LNCAP (cell line): ENCODE results near the gene ARHGAP18.

Experiments used
- TF ChIP-seq, protein P1 (sequence below): fragments of 450-650 bp; IDR thresholded peaks from 2 replicates; pipeline ENCODE4 v1.5.1; 2017; ENCODE audit warnings: mild to moderate bottlenecking

The ARHGAP18 gene

DNA sequence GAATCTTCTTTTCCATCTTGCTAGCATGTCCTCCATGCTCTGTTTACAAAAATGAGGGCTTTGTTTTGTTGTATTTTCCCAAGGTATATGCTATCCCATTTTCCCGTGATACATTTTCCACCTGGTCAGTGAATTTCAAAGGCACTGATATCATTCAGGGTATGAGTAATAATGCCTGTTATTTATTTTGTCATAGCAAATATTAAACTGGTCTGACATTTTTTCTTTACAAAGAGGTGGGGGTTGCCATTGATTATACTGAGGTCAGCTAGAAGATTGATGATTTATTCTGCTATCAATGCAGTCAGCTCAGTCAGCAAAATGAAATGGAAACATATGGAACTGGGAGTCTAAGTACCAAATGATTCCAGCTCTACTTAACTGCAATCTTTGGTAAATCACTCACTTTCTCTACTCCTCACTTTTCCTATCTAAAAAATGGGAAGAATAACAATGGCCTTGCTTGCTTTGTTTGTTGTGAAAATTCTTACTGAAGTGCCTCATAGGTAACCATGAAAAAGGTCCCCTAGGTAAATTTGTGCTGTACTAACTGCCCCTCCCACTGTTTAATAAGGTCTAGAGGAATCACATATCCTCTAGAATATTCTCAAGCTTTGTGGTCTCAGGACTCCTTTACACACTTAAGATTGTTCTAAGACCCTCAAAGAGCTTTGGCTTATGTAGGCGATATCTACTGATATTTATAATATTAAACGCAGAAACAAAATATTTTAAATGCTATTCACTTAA lies 64.0 kb downstream of the ARHGAP18 start:
- TF ChIP-seq, protein P1, sequence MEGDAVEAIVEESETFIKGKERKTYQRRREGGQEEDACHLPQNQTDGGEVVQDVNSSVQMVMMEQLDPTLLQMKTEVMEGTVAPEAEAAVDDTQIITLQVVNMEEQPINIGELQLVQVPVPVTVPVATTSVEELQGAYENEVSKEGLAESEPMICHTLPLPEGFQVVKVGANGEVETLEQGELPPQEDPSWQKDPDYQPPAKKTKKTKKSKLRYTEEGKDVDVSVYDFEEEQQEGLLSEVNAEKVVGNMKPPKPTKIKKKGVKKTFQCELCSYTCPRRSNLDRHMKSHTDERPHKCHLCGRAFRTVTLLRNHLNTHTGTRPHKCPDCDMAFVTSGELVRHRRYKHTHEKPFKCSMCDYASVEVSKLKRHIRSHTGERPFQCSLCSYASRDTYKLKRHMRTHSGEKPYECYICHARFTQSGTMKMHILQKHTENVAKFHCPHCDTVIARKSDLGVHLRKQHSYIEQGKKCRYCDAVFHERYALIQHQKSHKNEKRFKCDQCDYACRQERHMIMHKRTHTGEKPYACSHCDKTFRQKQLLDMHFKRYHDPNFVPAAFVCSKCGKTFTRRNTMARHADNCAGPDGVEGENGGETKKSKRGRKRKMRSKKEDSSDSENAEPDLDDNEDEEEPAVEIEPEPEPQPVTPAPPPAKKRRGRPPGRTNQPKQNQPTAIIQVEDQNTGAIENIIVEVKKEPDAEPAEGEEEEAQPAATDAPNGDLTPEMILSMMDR: no peak

DNA sequence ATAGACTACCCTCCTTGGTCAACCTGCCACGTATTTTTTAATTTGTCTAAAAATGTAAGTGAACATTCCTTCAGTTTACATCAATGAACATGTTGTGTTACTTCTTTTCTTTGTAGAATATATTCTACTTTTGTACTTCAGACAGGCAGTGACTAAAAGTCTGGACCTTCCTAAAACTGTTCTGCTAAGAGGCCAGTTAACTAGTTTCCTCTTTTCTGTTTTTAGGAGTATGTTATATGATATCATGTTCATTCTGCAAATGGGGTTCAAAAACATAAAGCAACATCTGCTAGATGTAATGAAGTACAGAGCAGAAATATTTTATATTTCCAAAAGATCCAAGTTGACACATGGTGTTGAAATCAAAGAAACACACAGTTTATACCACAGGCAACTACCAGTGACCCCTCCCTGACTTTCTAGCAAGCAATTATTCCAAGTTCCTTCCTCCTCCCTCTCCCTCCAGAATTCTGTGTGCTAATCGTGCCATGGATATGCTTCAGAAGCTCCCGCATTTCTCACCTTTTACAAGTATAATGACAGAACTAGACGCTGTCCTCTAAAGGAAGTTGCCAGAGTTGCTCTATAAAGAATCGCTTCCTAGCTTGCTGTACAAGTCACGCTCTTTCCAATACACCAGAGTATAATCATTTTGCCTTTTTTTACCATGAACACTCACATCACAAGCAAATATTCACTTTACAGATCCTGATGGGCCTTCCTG lies 64.7 kb downstream of the ARHGAP18 start:
- TF ChIP-seq, protein P1: no peak

DNA sequence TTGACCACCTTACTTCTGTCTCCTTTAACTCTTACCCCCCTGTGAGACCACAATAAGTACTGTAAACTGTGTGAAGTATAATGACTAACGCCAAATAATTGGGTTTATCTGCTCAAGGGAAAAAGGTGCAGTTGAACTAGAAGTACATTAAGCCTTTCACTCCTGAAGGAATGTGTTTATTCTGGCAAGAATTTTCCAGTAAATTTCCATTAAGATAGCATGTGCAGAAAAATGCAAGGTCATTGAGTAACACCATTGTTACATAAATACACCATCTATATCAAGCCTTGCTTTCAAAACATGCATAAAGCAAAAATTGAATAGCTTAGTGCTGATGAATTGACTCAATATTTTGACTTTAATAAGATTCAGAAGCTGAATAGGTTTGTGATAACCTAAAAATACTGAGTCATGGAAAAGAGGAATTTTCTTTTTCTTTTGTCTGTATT lies 65.4 kb downstream of the ARHGAP18 start:
- TF ChIP-seq, protein P1: no peak

DNA sequence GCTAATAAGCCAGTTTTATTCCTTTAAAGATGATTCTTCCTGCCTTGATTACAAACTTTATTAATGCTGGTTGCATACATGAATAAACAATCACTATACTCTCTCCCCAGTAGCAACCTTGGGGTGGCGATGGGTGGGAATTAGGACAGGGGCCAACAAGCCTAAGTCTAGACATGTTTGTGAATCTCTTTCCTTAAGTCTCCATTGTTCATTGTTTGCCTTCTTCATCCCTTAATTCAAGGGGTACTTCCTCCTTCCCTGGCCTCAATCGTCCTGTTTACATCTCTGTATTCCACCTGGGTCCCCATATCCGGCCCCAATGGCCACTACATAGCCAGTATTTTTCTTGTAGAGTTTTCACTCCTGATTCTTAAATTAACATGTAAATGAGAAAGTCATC lies 66.0 kb downstream of the ARHGAP18 start:
- TF ChIP-seq, protein P1: no peak

DNA sequence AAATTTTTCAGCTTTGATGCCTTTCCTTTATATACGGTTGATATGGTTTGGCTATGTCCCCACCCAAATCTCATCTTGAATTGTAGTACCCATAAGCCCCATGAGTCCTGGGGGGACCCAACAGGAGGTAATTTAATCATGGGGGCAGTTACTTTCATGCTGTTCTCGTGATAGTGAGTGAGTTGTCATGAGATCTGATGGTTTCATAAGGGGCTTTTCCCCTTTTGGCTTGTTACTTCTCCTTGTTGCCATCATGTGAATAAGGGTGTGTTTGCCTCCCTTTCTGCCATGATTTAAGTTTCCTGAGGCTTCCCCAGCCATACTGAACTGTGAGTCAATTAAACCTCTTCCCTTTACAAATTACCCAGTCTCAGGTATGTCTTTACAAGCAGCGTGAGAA lies 66.8 kb downstream of the ARHGAP18 start:
- TF ChIP-seq, protein P1: no peak

DNA sequence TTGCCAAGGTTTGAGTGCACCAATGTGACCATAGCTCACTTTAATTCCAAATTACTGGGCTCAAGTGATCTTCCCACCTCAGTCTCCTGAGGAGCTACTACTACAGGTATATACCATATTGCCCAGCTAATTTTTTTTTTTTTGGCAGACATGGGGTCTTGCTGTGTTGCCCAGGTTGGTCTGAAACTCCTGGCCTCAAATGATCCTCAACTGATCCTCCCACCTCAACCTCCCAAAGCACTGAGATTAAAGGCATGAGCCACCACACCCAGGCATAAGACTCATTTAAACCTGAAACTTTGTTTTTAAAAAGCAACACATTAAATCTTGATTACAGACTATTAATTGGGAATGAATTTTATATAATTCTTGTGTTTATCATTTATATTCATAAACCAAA lies 67.7 kb downstream of the ARHGAP18 start:
- TF ChIP-seq, protein P1: no peak

DNA sequence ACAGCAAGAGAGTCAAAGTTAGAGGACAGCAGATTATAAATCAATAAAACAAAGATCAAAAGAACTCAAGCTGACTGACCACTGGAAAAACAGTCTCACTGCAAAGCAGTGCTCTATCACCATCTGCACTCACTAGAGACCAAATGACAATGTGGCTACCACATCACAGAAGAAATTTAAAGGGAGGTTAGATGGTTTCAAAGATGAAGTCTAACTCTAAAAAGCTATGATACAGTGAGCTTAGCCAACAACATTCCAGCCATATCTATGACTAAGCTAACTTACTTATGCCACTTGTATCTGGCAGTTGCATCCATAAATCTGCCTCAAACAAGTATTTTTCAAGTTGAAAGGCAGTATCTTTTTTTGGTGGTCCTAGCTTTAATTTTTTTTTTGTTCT lies 68.6 kb downstream of the ARHGAP18 start:
- TF ChIP-seq, protein P1: no peak
